GM12872 (cell line): ENCODE results near the gene ABLIM1.

Experiments
- TF ChIP-seq, protein P1 (sequence below): IDR thresholded peaks from 3 replicates; pipeline ENCODE4 v1.5.1; 2011; ENCODE audit warnings: low read depth, mild to moderate bottlenecking, low read length, moderate library complexity; ENCODE audit not compliant: insufficient read depth

Gene ABLIM1

DNA sequence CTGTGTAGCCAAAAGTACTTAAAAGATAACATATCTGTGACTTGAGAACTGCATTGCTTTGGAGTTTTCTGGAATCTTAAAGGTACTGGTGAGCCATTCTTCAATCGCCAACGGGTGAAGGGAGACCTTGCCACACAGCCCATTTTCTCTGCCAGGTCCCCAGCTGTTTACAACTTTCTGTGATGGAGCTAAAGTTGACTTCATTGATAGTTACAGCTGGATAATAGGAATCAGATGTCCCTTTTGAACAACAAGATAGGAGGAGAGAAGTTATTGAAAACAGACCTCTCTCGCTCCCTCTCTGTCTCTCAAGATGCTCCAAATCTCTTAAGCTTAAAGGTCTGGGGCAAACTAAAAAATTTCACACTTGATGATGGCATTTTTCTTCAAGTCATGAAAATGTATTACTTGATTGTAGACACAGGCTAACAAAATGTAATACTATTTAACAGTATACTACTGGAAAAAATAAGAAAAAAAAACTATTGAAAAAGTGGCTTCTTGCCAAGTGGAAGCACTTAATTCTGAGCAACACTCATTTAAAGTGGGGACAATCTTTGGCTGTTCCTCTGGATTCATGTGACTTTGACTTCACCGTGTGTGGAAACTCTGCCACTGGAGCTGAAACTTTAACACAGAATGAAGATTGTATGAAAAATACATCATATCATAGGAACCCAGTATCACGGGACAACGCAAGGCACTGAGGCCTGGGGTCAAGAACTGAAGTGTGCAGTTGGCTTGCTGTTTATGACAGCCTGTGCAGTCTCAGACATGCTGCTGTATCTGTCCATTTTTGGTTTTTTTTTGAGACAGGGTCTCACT, 175.4 kb downstream of the ABLIM1 start:
- TF ChIP-seq, protein P1, sequence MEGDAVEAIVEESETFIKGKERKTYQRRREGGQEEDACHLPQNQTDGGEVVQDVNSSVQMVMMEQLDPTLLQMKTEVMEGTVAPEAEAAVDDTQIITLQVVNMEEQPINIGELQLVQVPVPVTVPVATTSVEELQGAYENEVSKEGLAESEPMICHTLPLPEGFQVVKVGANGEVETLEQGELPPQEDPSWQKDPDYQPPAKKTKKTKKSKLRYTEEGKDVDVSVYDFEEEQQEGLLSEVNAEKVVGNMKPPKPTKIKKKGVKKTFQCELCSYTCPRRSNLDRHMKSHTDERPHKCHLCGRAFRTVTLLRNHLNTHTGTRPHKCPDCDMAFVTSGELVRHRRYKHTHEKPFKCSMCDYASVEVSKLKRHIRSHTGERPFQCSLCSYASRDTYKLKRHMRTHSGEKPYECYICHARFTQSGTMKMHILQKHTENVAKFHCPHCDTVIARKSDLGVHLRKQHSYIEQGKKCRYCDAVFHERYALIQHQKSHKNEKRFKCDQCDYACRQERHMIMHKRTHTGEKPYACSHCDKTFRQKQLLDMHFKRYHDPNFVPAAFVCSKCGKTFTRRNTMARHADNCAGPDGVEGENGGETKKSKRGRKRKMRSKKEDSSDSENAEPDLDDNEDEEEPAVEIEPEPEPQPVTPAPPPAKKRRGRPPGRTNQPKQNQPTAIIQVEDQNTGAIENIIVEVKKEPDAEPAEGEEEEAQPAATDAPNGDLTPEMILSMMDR: no peak

DNA sequence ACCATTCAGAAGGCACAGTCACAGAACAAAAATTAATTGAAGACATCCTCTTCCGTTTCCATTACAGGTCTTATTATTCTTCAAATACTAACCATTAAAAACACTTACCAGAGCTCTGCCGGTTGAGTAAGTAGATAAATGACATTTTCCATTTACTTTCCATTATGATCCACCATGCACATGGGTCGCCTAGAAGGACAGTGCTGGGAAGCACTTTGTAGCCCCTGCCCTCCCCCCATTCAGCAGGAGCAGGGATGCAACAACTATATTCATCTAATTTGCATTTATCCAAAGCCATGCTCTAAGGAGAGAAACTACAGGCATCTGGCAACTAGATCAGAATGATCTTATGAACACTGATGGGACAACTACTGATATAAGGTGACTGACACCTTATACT, 177.0 kb downstream of the ABLIM1 start:
- TF ChIP-seq, protein P1: no peak

DNA sequence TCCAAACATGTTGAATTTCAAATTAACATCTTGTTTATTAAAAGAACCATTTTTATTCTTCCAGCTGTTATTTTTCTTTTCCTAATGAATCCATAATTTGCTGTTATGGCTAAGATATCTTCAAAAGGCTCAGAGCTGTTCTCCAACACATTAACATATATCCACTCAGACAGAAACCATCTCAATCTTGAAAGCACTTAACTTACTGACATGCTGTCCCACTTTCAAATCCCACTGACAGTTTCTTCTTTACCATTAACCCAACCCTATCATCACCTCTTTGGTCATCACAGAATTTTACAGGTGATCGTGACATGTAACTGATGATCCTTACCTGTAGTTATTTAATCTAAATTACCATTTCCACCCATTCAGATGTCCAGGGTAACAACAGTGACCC, 178.2 kb downstream of the ABLIM1 start:
- TF ChIP-seq, protein P1: no peak

DNA sequence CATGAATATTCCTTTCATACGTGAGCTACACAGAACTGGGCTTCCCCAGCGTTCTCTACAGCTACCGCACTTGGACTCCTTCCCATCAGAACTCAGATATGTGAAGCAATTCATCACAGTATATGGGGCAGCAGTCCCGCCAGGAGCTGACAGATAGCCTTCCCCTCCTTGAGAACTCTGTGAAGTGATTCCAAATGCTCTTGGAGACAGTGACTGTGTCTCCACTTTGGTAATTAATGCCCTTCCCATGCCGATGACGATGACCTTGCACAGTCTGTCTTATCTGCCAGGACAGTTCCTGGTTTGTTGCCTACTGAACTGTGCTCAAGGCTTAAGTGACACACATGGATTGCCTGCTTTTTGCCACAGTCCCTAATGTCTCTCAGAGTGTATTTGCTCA, 178.8 kb downstream of the ABLIM1 start:
- TF ChIP-seq, protein P1: no peak

DNA sequence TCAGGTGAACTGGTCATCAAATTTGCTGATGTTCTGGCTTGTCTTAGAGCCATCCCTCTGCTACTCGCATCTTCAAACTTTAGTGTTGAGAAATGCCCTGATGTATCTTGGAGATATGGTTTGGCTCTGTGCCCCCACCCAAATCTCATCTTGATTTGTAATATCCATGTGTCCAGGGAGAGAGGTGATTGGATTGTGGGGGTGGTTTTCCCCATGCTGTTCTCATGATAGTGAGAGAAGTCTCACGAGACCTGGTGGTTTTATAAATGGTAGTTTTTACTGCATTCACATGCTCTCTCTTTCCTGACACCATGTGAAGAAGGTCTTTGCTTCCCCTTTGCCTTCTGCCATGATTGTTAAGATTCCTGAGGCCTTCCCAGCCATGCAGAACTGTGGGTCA, 179.8 kb downstream of the ABLIM1 start:
- TF ChIP-seq, protein P1: no peak

DNA sequence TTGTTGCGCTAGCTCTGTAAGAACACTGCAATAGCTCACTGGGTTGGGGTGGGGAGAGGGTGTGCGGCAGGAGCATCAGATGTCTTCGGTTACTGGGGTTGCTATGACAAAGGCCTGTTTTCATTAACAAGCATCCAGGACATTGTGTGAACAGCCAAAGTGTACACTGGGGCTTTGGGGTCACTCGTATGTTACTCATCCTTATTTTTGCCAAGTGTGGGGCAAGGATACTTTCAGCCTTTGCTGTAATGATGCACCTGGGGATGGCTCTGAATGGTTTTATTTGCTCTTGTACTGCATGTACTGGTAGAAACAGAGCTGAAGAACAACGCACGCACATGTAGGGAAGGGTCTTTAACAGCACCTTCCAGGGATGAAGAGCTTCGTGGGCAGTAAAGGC, 180.8 kb downstream of the ABLIM1 start:
- TF ChIP-seq, protein P1: no peak

DNA sequence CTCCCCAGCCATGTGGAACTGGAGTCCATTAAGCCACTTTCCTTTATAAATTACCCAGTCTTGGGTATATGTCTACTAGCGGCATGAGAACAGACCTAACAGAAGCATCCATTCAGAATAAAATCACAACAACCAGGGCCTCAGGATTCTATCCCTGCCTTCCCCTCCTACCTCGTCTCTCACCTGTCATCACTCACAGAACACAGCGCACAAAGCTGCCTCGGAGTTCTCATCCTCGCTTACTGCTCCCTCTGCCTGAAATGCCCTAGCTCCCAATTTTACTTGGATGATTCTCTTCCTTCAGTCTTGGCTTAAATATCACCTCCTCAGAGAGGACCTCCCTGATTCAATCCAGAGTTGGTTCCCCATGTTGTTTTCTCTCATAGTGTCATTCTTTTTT, 183.1 kb downstream of the ABLIM1 start:
- TF ChIP-seq, protein P1: no peak
